Esophagus squamous epithelium (tissue), 5 donors: ENCODE measurements around the gene BAHCC1. TPM values are rescaled to one million over a fixed set of nuclear protein-coding genes. Genes with fewer than 3 reads are reported as not detected.
A peak's percentile ranks its signal among the peaks of the same experiment; 100 is the strongest.

Source experiments
- DNase-seq: peaks from one replicate; lab custom pipeline; 2025; lab: John Stamatoyannopoulos, UW
- H3K27ac ChIP-seq, 4 donors: fragments of 200-600 bp; sonication (generic); one replicate each; pipeline ENCODE4 v1.5.1; 2016 to 2019; ENCODE audit warnings: mild to moderate bottlenecking in 1 of 4
- H3K27me3 ChIP-seq, 4 donors: fragments of 200-600 bp; sonication (generic); 1 replicate in 3 of 4; 2 replicates in 1 of 4; pipeline versions ENCODE4 v1.5.1 to v1.6.0; 2017 to 2021; ENCODE audit warnings: antibody characterized with exemption in 1 of 4
- H3K36me3 ChIP-seq, 3 donors: fragments of 200-600 bp; sonication (generic); one replicate each; pipeline ENCODE4 v1.5.1; 2016 to 2019
- H3K4me1 ChIP-seq, 3 donors: fragments of 200-600 bp; sonication (generic); one replicate each; pipeline ENCODE4 v1.5.1; 2017 to 2019
- H3K4me3 ChIP-seq, 4 donors: fragments of 200-600 bp; sonication (generic); 1 replicate in 3 of 4; 2 replicates in 1 of 4; pipeline ENCODE4 v1.5.1; 2016 to 2019; ENCODE audit warnings: mild to moderate bottlenecking in 2 of 4, moderate library complexity in 1 of 4
- H3K9me3 ChIP-seq, 3 donors: fragments of 200-600 bp; sonication (generic); one replicate each; pipeline ENCODE4 v1.5.1; 2016 to 2019
- CTCF ChIP-seq, 6 experiments: fragments of 450-650 bp in 4 of 6; fragments of 200-600 bp in 2 of 6; sonication (generic) in 2 of 6; IDR thresholded peaks; one replicate each; pipeline ENCODE4 v1.5.1; 2016 to 2019; ENCODE audit warnings: antibody characterized with exemption in 6 of 6, mild to moderate bottlenecking in 4 of 6, moderate library complexity in 4 of 6
- POLR2A ChIP-seq, 4 donors: fragments of 450-650 bp; IDR thresholded peaks; one replicate each; pipeline ENCODE4 v1.6.1; 2017; ENCODE audit warnings: antibody characterized with exemption in 4 of 4, mild to moderate bottlenecking in 4 of 4, moderate library complexity in 3 of 4
- WGBS, 2 donors: methylation state at CpG; one replicate each; pipeline ENCODE4 v1.1.5; 2018; 5-methylcytosine and 5-hydroxymethylcytosine counted together
- intact Hi-C: fragments of 100-400 bp; cut with DNase I; formaldehyde crosslinking; loops from one replicate; pipeline ENCODE4 v1.15.0; 2022
- total RNA-seq, 4 donors: library from RNA; depleted of rRNA; stranded (reverse); fragments of >200 nt; gene quantifications; one replicate each; pipeline ENCODE4 v1.1.0, GENCODE V29; 2016
- donor health status: DM: yes; HTN: yes; CAD: no.

The BAHCC1 gene
- total RNA-seq, 4 donors from 2014 or later = 3.8 to 10.6 (median 5.4) TPM

DNA sequence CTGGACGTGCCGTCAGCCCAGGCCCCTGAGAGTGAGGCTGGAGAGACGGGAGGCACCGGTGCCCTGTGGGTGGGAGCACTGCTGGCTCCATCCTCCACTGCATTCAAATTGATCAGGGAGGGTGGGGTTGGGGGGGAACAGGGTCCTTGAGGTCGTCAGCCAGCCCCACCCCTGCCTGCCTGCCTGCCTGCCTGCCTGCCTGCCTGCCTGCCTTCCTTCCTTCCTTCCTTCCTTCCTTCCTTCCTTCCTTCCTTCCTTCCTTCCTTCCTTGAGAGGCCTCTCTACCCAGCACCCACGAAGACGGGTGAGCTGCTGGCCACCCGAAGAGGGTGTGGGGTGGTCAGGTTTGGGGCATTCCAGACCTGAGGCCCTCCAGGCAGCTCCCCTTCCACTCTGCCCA, 16.0 kb downstream of the BAHCC1 start:
- no peaks in the 10 kb centered on the region for H3K9me3 ChIP-seq
- H3K27me3 ChIP-seq = no peaks in the 10 kb centered on the region
- intact Hi-C loops = no loop called here
- no peak overlapping the region for H3K27ac ChIP-seq
- DNase-seq = no peak
- H3K36me3 ChIP-seq = no peaks in the 10 kb centered on the region
- 38 to 60% methylated on average over 1 to 2 of the region's 8 CpGs for WGBS, 2 donors
- no peak overlapping the region for H3K4me3 ChIP-seq
- H3K4me1 ChIP-seq = peaks cover 16 to 44% (median 18%) of the 10 kb centered on the region in 3 donors
- TF ChIP-seq POLR2A (IDR thresholded peaks at IDR 0.05) = no peak
- no peak for TF ChIP-seq CTCF (IDR thresholded peaks at IDR 0.05)

GRCh38 chr17:81412490-81413093, 17.3 kb downstream of the BAHCC1 start:
- Histone ChIP-seq H3K36me3 (no peaks in the 10 kb centered on the region), H3K27ac (peak overlapping the region in 2 of 4 donors; percentile 0 to 11), H3K4me1 (peaks cover 22 to 43% (median 25%) of the 10 kb centered on the region in 3 donors), H3K9me3 (no peaks in the 10 kb centered on the region), H3K27me3 (no peaks in the 10 kb centered on the region), H3K4me3 (no peak overlapping the region)
- no peak for DNase-seq
- TF ChIP-seq POLR2A (IDR thresholded peaks at IDR 0.05) (no peak), CTCF (IDR thresholded peaks at IDR 0.05) (no peak)
- 23 to 35% methylated on average over 14 to 28 of the region's 29 CpGs for WGBS, 2 donors
- intact Hi-C loops = no loop called here

- DNase-seq = no peak
- TF ChIP-seq POLR2A (IDR thresholded peaks at IDR 0.05) (no peak), CTCF (IDR thresholded peaks at IDR 0.05) (no peak)
- H3K4me1 ChIP-seq = peaks cover 32 to 51% (median 35%) of the 10 kb centered on the region in 3 donors
- H3K27me3 ChIP-seq = no peaks in the 10 kb centered on the region
- no peak overlapping the region for H3K27ac ChIP-seq
- H3K36me3 ChIP-seq = no peaks in the 10 kb centered on the region
- intact Hi-C loops = no loop called here
- no peak overlapping the region for H3K4me3 ChIP-seq
- WGBS, 2 donors = 100% methylated on average over 6 of the region's 30 CpGs; no CpG with 5 or more reads in 1 of the 2 donors
- no peaks in the 10 kb centered on the region for H3K9me3 ChIP-seq
Measured at GRCh38 chr17:81413497-81414135, 18.4 kb downstream of the BAHCC1 start.

DNA sequence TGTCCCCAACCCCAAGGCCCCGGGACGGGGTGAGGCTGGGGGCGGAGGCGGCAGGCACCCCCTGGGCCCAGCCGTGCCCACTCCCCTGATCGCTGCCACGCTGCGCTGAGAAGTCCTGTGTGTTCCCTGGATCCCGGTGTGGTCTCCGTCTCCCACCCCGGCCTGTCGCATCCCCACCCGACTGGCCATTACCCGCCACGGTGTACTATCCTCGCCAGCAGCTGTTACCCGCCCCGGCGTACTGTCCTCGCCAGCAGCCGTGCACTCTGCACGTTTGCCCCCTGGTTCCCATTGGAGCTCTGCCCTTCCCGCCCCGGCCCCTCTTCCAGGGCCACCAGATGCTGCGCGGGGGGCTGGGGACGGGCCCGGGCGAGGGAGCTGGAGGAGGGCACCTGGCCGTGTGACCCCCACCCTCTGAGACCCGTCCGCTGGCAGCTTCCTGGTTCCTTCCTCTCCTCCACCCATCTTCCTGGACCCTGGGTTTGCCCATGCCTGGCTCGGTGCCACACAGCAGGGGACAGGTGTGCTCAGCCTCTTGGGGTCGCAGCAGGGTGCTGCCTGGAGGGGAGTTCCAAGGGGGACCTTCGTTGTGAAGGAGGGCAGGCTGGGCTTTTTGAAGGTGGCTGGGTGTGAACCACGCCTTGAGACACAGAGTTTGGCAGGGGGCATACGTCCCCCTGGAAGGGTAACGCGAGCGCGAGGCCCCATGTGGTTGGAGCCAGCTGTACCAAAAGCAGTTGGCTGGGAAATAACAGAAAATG, 19.7 kb downstream of the BAHCC1 start:
- 83 to 85% methylated on average over 4 to 22 of the region's 41 CpGs for WGBS, 2 donors
- no peaks in the 10 kb centered on the region for H3K9me3 ChIP-seq
- no peaks in the 10 kb centered on the region for H3K36me3 ChIP-seq
- no peaks in the 10 kb centered on the region for H3K27me3 ChIP-seq
- DNase-seq = no peak
- H3K4me3 ChIP-seq = no peak overlapping the region
- H3K27ac ChIP-seq = no peak overlapping the region
- peaks cover 45 to 60% (median 45%) of the 10 kb centered on the region in 3 donors for H3K4me1 ChIP-seq
- TF ChIP-seq POLR2A (IDR thresholded peaks at IDR 0.05) (no peak), CTCF (IDR thresholded peaks at IDR 0.05) (no peak)
- intact Hi-C loops = no loop called here

DNA sequence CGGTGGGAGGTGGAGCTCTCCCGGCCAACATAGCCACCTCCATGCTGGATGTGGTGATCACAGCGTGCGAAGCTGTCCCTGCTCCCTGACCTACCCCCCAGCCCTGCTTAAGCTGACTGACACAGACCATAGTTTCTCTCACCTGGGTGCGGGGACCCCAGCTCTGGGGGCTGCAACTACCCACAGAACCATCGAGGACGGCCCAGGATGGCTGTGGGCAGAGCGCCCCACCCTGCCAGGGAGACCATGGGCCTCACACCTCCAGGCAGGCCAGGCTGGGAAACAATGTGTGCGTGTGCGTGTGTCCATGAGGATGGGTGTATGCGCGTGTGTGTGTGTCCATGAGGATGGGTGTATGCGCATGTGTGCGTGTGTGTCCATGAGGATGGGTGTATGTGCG, 20.4 kb downstream of the BAHCC1 start:
- Histone ChIP-seq H3K36me3 (no peaks in the 10 kb centered on the region), H3K4me1 (peaks cover 53 to 67% (median 53%) of the 10 kb centered on the region in 3 donors), H3K27me3 (no peaks in the 10 kb centered on the region), H3K27ac (no peak overlapping the region), H3K4me3 (no peak overlapping the region), H3K9me3 (no peaks in the 10 kb centered on the region)
- 96% methylated on average over 7 to 11 of the region's 15 CpGs for WGBS, 2 donors
- no peak for DNase-seq
- no peak for TF ChIP-seq CTCF (IDR thresholded peaks at IDR 0.05)
- intact Hi-C loops = no loop called here
